IMR-90 (cell line): ENCODE measurements around the gene OR4S2.

Experiments used
- BHLHE40 ChIP-seq: fragments of 150-350 bp; IDR thresholded peaks from 2 replicates; pipeline ENCODE4 v1.6.1; 2016; ENCODE audit warnings: mild to moderate bottlenecking, low read depth, low read length
- TF ChIP-seq, protein P1 (sequence below): conservative IDR thresholded peaks from 2 replicates; pipeline ENCODE4 v1.5.1; 2012; ENCODE audit warnings: mild to moderate bottlenecking, low read depth, low read length, improper control_type of control experiment

DNA sequence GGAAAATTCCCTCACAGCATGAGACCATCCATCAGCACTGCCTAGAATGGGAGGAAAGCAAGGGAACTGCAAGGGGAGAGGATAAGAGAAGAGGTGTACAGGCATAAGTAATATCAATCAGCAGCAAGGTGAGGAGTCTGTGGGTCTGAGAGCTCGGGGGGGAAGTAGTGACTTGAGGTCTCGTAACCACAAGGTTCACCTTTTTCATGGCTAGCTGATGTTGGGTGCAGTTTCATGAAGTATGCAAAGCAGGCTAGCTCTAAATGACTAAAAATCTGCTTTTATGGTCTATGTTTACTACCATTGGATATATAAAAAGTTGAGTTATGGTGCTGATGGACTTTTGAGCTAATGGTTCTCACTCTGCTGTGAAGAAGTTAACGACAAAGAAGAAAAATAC is 49.7 kb downstream of the OR4S2 start:
- TF ChIP-seq, protein P1, sequence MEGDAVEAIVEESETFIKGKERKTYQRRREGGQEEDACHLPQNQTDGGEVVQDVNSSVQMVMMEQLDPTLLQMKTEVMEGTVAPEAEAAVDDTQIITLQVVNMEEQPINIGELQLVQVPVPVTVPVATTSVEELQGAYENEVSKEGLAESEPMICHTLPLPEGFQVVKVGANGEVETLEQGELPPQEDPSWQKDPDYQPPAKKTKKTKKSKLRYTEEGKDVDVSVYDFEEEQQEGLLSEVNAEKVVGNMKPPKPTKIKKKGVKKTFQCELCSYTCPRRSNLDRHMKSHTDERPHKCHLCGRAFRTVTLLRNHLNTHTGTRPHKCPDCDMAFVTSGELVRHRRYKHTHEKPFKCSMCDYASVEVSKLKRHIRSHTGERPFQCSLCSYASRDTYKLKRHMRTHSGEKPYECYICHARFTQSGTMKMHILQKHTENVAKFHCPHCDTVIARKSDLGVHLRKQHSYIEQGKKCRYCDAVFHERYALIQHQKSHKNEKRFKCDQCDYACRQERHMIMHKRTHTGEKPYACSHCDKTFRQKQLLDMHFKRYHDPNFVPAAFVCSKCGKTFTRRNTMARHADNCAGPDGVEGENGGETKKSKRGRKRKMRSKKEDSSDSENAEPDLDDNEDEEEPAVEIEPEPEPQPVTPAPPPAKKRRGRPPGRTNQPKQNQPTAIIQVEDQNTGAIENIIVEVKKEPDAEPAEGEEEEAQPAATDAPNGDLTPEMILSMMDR: no peak
- no peak for TF ChIP-seq BHLHE40
